ENCODE measurements around the gene ZNF322. TPM values are rescaled to one million over a fixed set of nuclear protein-coding genes. Genes with fewer than 3 reads are reported as not detected.
A peak's percentile ranks its signal among the peaks of the same experiment; 100 is the strongest.

Gene ZNF322
- total RNA-seq, 2 experiments from 2014 or later: 12.0 to 13.7 TPM

- ATAC-seq: no peak
- peaks cover 70% of the 10 kb centered on the region for H3K36me3 Mint-ChIP-seq
- H3K27ac Mint-ChIP-seq: no peak overlapping the region
- H3K4me3 Mint-ChIP-seq: no peak overlapping the region
- no peaks in the 10 kb centered on the region for H3K27me3 Mint-ChIP-seq
- no peak for DNase-seq
- CTCF ChIA-PET: no interaction called here
- H3K4me1 Mint-ChIP-seq: no peaks in the 10 kb centered on the region
- H3K9me3 Mint-ChIP-seq (ENCODE audit: low read depth): peaks cover 23% of the 10 kb centered on the region
Observed at GRCh38 chr6:26651133-26651781, 8.3 kb downstream of the ZNF322 start.

GRCh38 chr6:26646074-26646473 lies 13.5 kb downstream of the ZNF322 start:
- Mint-ChIP-seq H3K4me1 (no peaks in the 10 kb centered on the region), H3K27me3 (no peaks in the 10 kb centered on the region), H3K4me3 (no peak overlapping the region), H3K36me3 (peaks cover 71% of the 10 kb centered on the region), H3K27ac (no peak overlapping the region), H3K9me3 (ENCODE audit: low read depth) (peaks cover 46% of the 10 kb centered on the region)
- no peak for ATAC-seq
- DNase-seq: no peak
- CTCF ChIA-PET: no interaction called here

GRCh38 chr6:26640806-26641205 lies 18.7 kb downstream of the ZNF322 start:
- DNase-seq (no peak), ATAC-seq (no peak)
- CTCF ChIA-PET: no interaction called here
- no peaks in the 10 kb centered on the region for H3K4me1 Mint-ChIP-seq
- peaks cover 43% of the 10 kb centered on the region for H3K9me3 Mint-ChIP-seq (ENCODE audit: low read depth)
- H3K4me3 Mint-ChIP-seq: no peak overlapping the region
- no peaks in the 10 kb centered on the region for H3K27me3 Mint-ChIP-seq
- peaks cover 69% of the 10 kb centered on the region for H3K36me3 Mint-ChIP-seq
- H3K27ac Mint-ChIP-seq: no peak overlapping the region

GRCh38 chr6:26629359-26629758 lies 30.2 kb downstream of the ZNF322 start:
- Mint-ChIP-seq H3K27me3 (peaks cover 2% of the 10 kb centered on the region), H3K9me3 (ENCODE audit: low read depth) (peaks cover 6% of the 10 kb centered on the region)
- CTCF ChIA-PET: no interaction called here

GRCh38 chr6:26627843-26628242 lies 31.7 kb downstream of the ZNF322 start:
- Mint-ChIP-seq H3K4me3 (no peak overlapping the region), H3K9me3 (ENCODE audit: low read depth) (peaks cover 6% of the 10 kb centered on the region), H3K36me3 (no peaks in the 10 kb centered on the region), H3K27me3 (peaks cover 4% of the 10 kb centered on the region), H3K4me1 (no peaks in the 10 kb centered on the region), H3K27ac (no peak overlapping the region)
- no peak for DNase-seq
- CTCF ChIA-PET: no interaction called here
- ATAC-seq: no peak

More at GRCh38 chr6:26629359-26629758, 30.2 kb downstream of the ZNF322 start:
- Mint-ChIP-seq H3K4me1 (no peaks in the 10 kb centered on the region), H3K27ac (no peak overlapping the region), H3K4me3 (no peak overlapping the region), H3K36me3 (peaks cover 4% of the 10 kb centered on the region)
- DNase-seq (no peak), ATAC-seq (no peak)

- ATAC-seq: no peak
- H3K27ac Mint-ChIP-seq: no peak overlapping the region
- CTCF ChIA-PET: no interaction called here
Observed at GRCh38 chr6:26624557-26624956, 35.0 kb downstream of the ZNF322 start.

GRCh38 chr6:26623339-26623859 lies 36.1 kb downstream of the ZNF322 start:
- ATAC-seq (no peak), DNase-seq (no peak)
- Mint-ChIP-seq H3K36me3 (no peaks in the 10 kb centered on the region), H3K9me3 (ENCODE audit: low read depth) (peaks cover 2% of the 10 kb centered on the region), H3K4me3 (no peak overlapping the region), H3K4me1 (no peaks in the 10 kb centered on the region), H3K27me3 (peaks cover 21% of the 10 kb centered on the region), H3K27ac (no peak overlapping the region)
- CTCF ChIA-PET: no interaction called here

More at GRCh38 chr6:26624557-26624956, 35.0 kb downstream of the ZNF322 start:
- DNase-seq: no peak
- H3K36me3 Mint-ChIP-seq: no peaks in the 10 kb centered on the region
- peaks cover 21% of the 10 kb centered on the region for H3K27me3 Mint-ChIP-seq
- no peaks in the 10 kb centered on the region for H3K4me1 Mint-ChIP-seq
- H3K9me3 Mint-ChIP-seq (ENCODE audit: low read depth): peaks cover 4% of the 10 kb centered on the region
- H3K4me3 Mint-ChIP-seq: no peak overlapping the region

- peaks cover 45% of the 10 kb centered on the region for H3K27me3 Mint-ChIP-seq
- H3K4me1 Mint-ChIP-seq: peaks cover 8% of the 10 kb centered on the region
- DNase-seq (no peak), ATAC-seq (no peak)
- no peaks in the 10 kb centered on the region for H3K36me3 Mint-ChIP-seq
- H3K27ac Mint-ChIP-seq: no peak overlapping the region
- peak overlapping the region; percentile 26 for H3K4me3 Mint-ChIP-seq
- CTCF ChIA-PET: no interaction called here
- H3K9me3 Mint-ChIP-seq (ENCODE audit: low read depth): peaks cover 3% of the 10 kb centered on the region
Observed at GRCh38 chr6:26613689-26614683, 45.6 kb downstream of the ZNF322 start.

GRCh38 chr6:26613201-26613600 lies 46.3 kb downstream of the ZNF322 start:
- Mint-ChIP-seq H3K36me3 (no peaks in the 10 kb centered on the region), H3K4me1 (peaks cover 8% of the 10 kb centered on the region), H3K9me3 (ENCODE audit: low read depth) (peaks cover 3% of the 10 kb centered on the region), H3K27me3 (peaks cover 45% of the 10 kb centered on the region), H3K27ac (no peak overlapping the region), H3K4me3 (no peak overlapping the region)
- CTCF ChIA-PET: no interaction called here
- DNase-seq (no peak), ATAC-seq (no peak)

- Mint-ChIP-seq H3K27ac (no peak overlapping the region), H3K9me3 (ENCODE audit: low read depth) (peaks cover 3% of the 10 kb centered on the region), H3K27me3 (peaks cover 45% of the 10 kb centered on the region), H3K4me3 (no peak overlapping the region), H3K4me1 (peaks cover 17% of the 10 kb centered on the region), H3K36me3 (no peaks in the 10 kb centered on the region)
- CTCF ChIA-PET: no interaction called here
- DNase-seq (no peak), ATAC-seq (no peak)
Observed at GRCh38 chr6:26611599-26611998, 47.9 kb downstream of the ZNF322 start.

- Mint-ChIP-seq H3K4me3 (no peak overlapping the region), H3K27me3 (peaks cover 29% of the 10 kb centered on the region), H3K4me1 (peaks cover 17% of the 10 kb centered on the region), H3K27ac (no peak overlapping the region), H3K36me3 (no peaks in the 10 kb centered on the region), H3K9me3 (ENCODE audit: low read depth) (no peaks in the 10 kb centered on the region)
- CTCF ChIA-PET: no interaction called here
- DNase-seq (no peak), ATAC-seq (no peak)
Observed at GRCh38 chr6:26609463-26609862, 50.1 kb downstream of the ZNF322 start.

- DNase-seq (peak; percentile 80), ATAC-seq (peak; percentile 97)
- H3K27ac Mint-ChIP-seq: peak overlapping the region; percentile 73
- no peaks in the 10 kb centered on the region for H3K9me3 Mint-ChIP-seq (ENCODE audit: low read depth)
- H3K4me3 Mint-ChIP-seq: peak overlapping the region; percentile 67
- H3K36me3 Mint-ChIP-seq: no peaks in the 10 kb centered on the region
- peaks cover 12% of the 10 kb centered on the region for H3K4me1 Mint-ChIP-seq
- peaks cover 11% of the 10 kb centered on the region for H3K27me3 Mint-ChIP-seq
- CTCF ChIA-PET: interaction anchor here (0.8 to 1.5 kb wide), 4 partner anchors 10 to 476 kb away, joined by 3 to 5 read pairs (median 3); no protein-coding TSS in a partner anchor
Observed at GRCh38 chr6:26607434-26608230, 51.9 kb downstream of the ZNF322 start.

- CTCF ChIA-PET: no interaction called here
- Mint-ChIP-seq H3K4me1 (peaks cover 13% of the 10 kb centered on the region), H3K36me3 (peaks cover 4% of the 10 kb centered on the region), H3K9me3 (ENCODE audit: low read depth) (no peaks in the 10 kb centered on the region), H3K4me3 (no peak overlapping the region), H3K27ac (no peak overlapping the region), H3K27me3 (no peaks in the 10 kb centered on the region)
- no peak for ATAC-seq
- DNase-seq: no peak
Observed at GRCh38 chr6:26604797-26605196, 54.7 kb downstream of the ZNF322 start.
